Lower leg skin (tissue), 3 donors: ENCODE data around the gene CDK8.

Experiments
- CTCF ChIP-seq, 3 donors: fragments of 450-650 bp; IDR thresholded peaks; one replicate each; pipeline ENCODE4 v1.5.1; 2016; ENCODE audit warnings: antibody characterized with exemption in 3 of 3, mild to moderate bottlenecking in 3 of 3, moderate library complexity in 2 of 3
- POLR2A ChIP-seq, 2 donors: fragments of 450-650 bp; IDR thresholded peaks; one replicate each; pipeline ENCODE4 v1.6.1; 2016 to 2017; ENCODE audit warnings: antibody characterized with exemption in 2 of 2, mild to moderate bottlenecking in 1 of 2, moderate library complexity in 1 of 2

- TF ChIP-seq CTCF (IDR thresholded peaks at IDR 0.05) (no peak), POLR2A (IDR thresholded peaks at IDR 0.05) (no peak)
These were observed 56.5 kb downstream of the CDK8 start for GRCh38 chr13:26310470-26310869.
